ENCODE results near the gene FSD2. TPM values are rescaled to one million over a fixed set of nuclear protein-coding genes. Genes with fewer than 3 reads are reported as not detected.

FSD2 gene
- total and polyA plus RNA-seq, 2 of the 8 experiments (the other 6 are each of a cell fraction or from before 2014, with no cell fraction given): 0.02 TPM; not detected in 1

- Histone ChIP-seq H3K4ac (replicated peaks; ENCODE audit: insufficient read length, low read depth, low read length) (no peak overlapping the region), H4K5ac (ENCODE audit: insufficient read length, low read depth, low read length) (no peak overlapping the region), H4K20me1 (replicated peaks in 1 of 2; ENCODE audit: control insufficient read depth in 1 of 2, insufficient read depth in 2 of 2, low read length in 2 of 2) (no peaks in the 10 kb centered on the region), H3K79me1 (ENCODE audit: low read depth, low read length) (no peaks in the 10 kb centered on the region), H2BK12ac (ENCODE audit: low read depth, low read length) (no peak overlapping the region), H2BK20ac (ENCODE audit: low read length) (no peak overlapping the region), H3K4me1 (replicated peaks in 1 of 4; ENCODE audit: control insufficient read depth in 3 of 4, insufficient read depth in 4 of 4, low read length in 3 of 4) (no peaks in the 10 kb centered on the region), H3K4me3 (ENCODE audit: extremely low read depth in 1 of 4, insufficient read depth in 2 of 4, low read depth in 3 of 4, low read length in 4 of 4) (no peak overlapping the region), H3K36me3 (ENCODE audit: control insufficient read depth in 2 of 4, insufficient read depth in 4 of 4, low read length in 3 of 4) (peaks cover 0 to 22% (median 9%) of the 10 kb centered on the region in 4 experiments; a peak in 5 of 8 replicates), H3K9ac (replicated peaks in 1 of 4; ENCODE audit: extremely low read depth in 1 of 4, low read depth in 3 of 4, low read length in 3 of 4) (no peak overlapping the region), H3K23ac (ENCODE audit: insufficient read length) (no peak overlapping the region), H4K8ac (ENCODE audit: extremely low read depth, insufficient read depth, low read length) (no peak overlapping the region), H2BK5ac (ENCODE audit: low read depth, low read length) (no peak overlapping the region), H3K14ac (ENCODE audit: insufficient read length) (no peak overlapping the region), H3K79me2 (ENCODE audit: control insufficient read depth in 1 of 2, insufficient read depth in 2 of 2, low read length in 2 of 2) (no peaks in the 10 kb centered on the region), H2AK5ac (ENCODE audit: low read depth, low read length) (no peak overlapping the region), H3K56ac (replicated peaks; ENCODE audit: insufficient read length, low read depth, low read length) (no peak overlapping the region), H3K9me3 (ENCODE audit: insufficient read depth in 2 of 2, low read depth in 1 of 2, low read length in 1 of 2) (no peaks in the 10 kb centered on the region), H3K27me3 (replicated peaks in 1 of 4; ENCODE audit: control insufficient read depth in 3 of 4, extremely low read depth in 1 of 4, insufficient read depth in 3 of 4, low read length in 3 of 4) (no peaks in the 10 kb centered on the region), H3K27ac (ENCODE audit: low read depth, low read length) (no peak overlapping the region; the same call in 1 of the 2 replicates), H3K18ac (ENCODE audit: extremely low read depth, low read length) (no peak overlapping the region), H2AFZ (ENCODE audit: low read length) (no peak overlapping the region), H3K4me2 (ENCODE audit: insufficient read depth in 1 of 2, low read depth in 2 of 2, low read length in 2 of 2) (no peak overlapping the region), H4K91ac (replicated peaks; ENCODE audit: insufficient read length, low read length) (no peak overlapping the region), H2BK120ac (replicated peaks; ENCODE audit: low read depth, low read length) (no peak overlapping the region), H2BK15ac (ENCODE audit: low read length) (no peak overlapping the region), H3K23me2 (ENCODE audit: low read depth, low read length) (no peaks in the 10 kb centered on the region)
- TF ChIP-seq CHD1 (IDR thresholded peaks at IDR 0.05; ENCODE audit: low read depth, low read length) (no peak), JUND (IDR thresholded peaks at IDR 0.05; ENCODE audit: low read length) (no peak), EGR1 (IDR thresholded peaks at IDR 0.05; ENCODE audit: borderline replicate concordance, low read depth, low read length) (no peak), EP300 (IDR thresholded peaks at IDR 0.05; ENCODE audit: borderline replicate concordance in 1 of 2, low read depth in 2 of 2, low read length in 2 of 2) (no peak), KDM1A (IDR thresholded peaks at IDR 0.05; ENCODE audit: borderline replicate concordance, low read length) (no peak), POU5F1 (IDR thresholded peaks at IDR 0.05; ENCODE audit: low read depth, low read length) (no peak)
- POLR2A ChIA-PET (ENCODE audit: partially characterized antibody): no interaction called here
- CTCF ChIA-PET (ENCODE audit: partially characterized antibody): interaction anchor here (0.7 to 2.0 kb wide), 6 partner anchors 11 to 193 kb away, joined by 3 to 6 read pairs (median 4); partner anchors contain the start of gene RAMAC
- WGBS, 2 experiments (ENCODE audit: extremely low coverage in 1 of 2, insufficient coverage in 1 of 2, insufficient read length in 1 of 2, insufficient replicate concordance in 2 of 2, low coverage in 1 of 2, low lambda C conversion rate in 2 of 2, missing lambda C conversion rate in 1 of 2): 92% methylated on average over 13 of the region's 13 CpGs; no CpG with 5 or more reads in 1 of the 2 experiments
- DNase-seq (ENCODE audit: low read depth in 1 of 2, low spot score in 2 of 2): no peak
- FAIRE-seq: no peak
Observed at GRCh38 chr15:82832601-82833361, 26.9 kb upstream of the FSD2 start.
